ENCODE measurements around the gene SH3PXD2A.

Gene SH3PXD2A

GRCh38 chr10:103772096-103772845 is 83.1 kb downstream of the SH3PXD2A start (continued):
- no peak for TF ChIP-seq ZSCAN5A (tag by site-specific recombination; IDR thresholded peaks at IDR 0.05)
- no peak for TF ChIP-seq ZNF510 (tag by site-specific recombination; IDR thresholded peaks at IDR 0.05; ENCODE audit: insufficient replicate concordance)

GRCh38 chr10:103770139-103770538 is 85.2 kb downstream of the SH3PXD2A start:
- Histone ChIP-seq H3K4me3 (ENCODE audit: low read depth, low read length) (no peak overlapping the region), H3K4me1 (ENCODE audit: control insufficient read depth, insufficient read depth, low read length) (peaks cover 4% of the 10 kb centered on the region), H3K27ac (ENCODE audit: extremely low read depth, low read depth, low read length) (no peak overlapping the region), H3K36me3 (ENCODE audit: control insufficient read depth in 2 of 2, insufficient read depth in 1 of 2, low read length in 2 of 2) (peaks cover 0 to 5% of the 10 kb centered on the region in 2 experiments; a peak in 1 of 3 replicates), H3K9me3 (ENCODE audit: control insufficient read depth, insufficient read depth, low read depth, low read length) (no peaks in the 10 kb centered on the region; the same call in 1 of the 2 replicates)
- ChIA-PET CTCF (no interaction called here), POLR2A (no interaction called here)
- TF ChIP-seq PRDM10 (tag by site-specific recombination; IDR thresholded peaks at IDR 0.05) = no peak
- TF ChIP-seq ZNF701 (tag by site-specific recombination; IDR thresholded peaks at IDR 0.05) = no peak
- no peak for TF ChIP-seq SCRT2 (tag by site-specific recombination; IDR thresholded peaks at IDR 0.05)
- no peak for TF ChIP-seq ZNF148 (tag by site-specific recombination; IDR thresholded peaks at IDR 0.05; ENCODE audit: borderline replicate concordance)
- no peak for TF ChIP-seq ZSCAN30 (tag by site-specific recombination; IDR thresholded peaks at IDR 0.05)
- no peak for TF ChIP-seq ELK4 (IDR thresholded peaks at IDR 0.05; ENCODE audit: borderline replicate concordance, low read depth, low read length)
- TF ChIP-seq ZNF157 (tag by site-specific recombination; IDR thresholded peaks at IDR 0.05) = no peak
- TF ChIP-seq ZFP69B (tag by site-specific recombination; IDR thresholded peaks at IDR 0.05) = no peak
- no peak for TF ChIP-seq ZNF501 (tag by site-specific recombination; IDR thresholded peaks at IDR 0.05)
- no peak for TF ChIP-seq ZNF280D (tag by site-specific recombination; IDR thresholded peaks at IDR 0.05)
- no peak for TF ChIP-seq ZNF211 (tag by site-specific recombination; IDR thresholded peaks at IDR 0.05; ENCODE audit: low read depth)
- TF ChIP-seq MYNN (tag by site-specific recombination; IDR thresholded peaks at IDR 0.05; ENCODE audit: borderline replicate concordance) = no peak
- TF ChIP-seq GLI4 (tag by site-specific recombination; IDR thresholded peaks at IDR 0.05) = no peak
- TF ChIP-seq AEBP2 (tag by site-specific recombination; IDR thresholded peaks at IDR 0.05; ENCODE audit: borderline replicate concordance) = no peak
- TF ChIP-seq KLF16 (tag by site-specific recombination; IDR thresholded peaks at IDR 0.05) = no peak
- TF ChIP-seq ZNF335 (tag by site-specific recombination; conservative IDR thresholded peaks at IDR 0.05) = no peak
